CD1c-positive myeloid dendritic cell (primary cell): ENCODE data around the gene TMEM254.
"Not testable (repeated sequence)": the region's sequence is repeated elsewhere in the genome, so short reads cannot be mapped to it uniquely, and the experiment has no call there.

ENCODE experiments used
- DNase-seq: peaks from one replicate; pipeline ENCODE4 v3.0.0-alpha.2; 2016; ENCODE audit errors: extremely low spot score

The TMEM254 gene

GRCh38 chr10:80078448-80079311 lies at the start of gene TMEM254:
TSS of gene TMEM254 (plus strand) at chr10:80078665. CDS start at chr10:80078700, 35 bp downstream.
- DNase-seq: peak; percentile 95

GRCh38 chr10:80029205-80029604 lies 49.3 kb upstream of the TMEM254 start:
- peak; percentile 20 for DNase-seq

- not testable (repeated sequence) for DNase-seq
Measured at GRCh38 chr10:80029865-80030264, 48.6 kb upstream of the TMEM254 start.

- DNase-seq: no peak
Measured at GRCh38 chr10:80032503-80032902, 46.0 kb upstream of the TMEM254 start.

GRCh38 chr10:80034766-80035165 lies 43.7 kb upstream of the TMEM254 start:
- DNase-seq: not testable (repeated sequence)

- DNase-seq: not testable (repeated sequence)
Measured at GRCh38 chr10:80035430-80035829, 43.0 kb upstream of the TMEM254 start.

- not testable (repeated sequence) for DNase-seq
Measured at GRCh38 chr10:80036921-80037500, 41.5 kb upstream of the TMEM254 start.

- DNase-seq: not testable (repeated sequence)
Measured at GRCh38 chr10:80038226-80038625, 40.2 kb upstream of the TMEM254 start.

- no peak for DNase-seq
Measured at GRCh38 chr10:80041162-80041561, 37.3 kb upstream of the TMEM254 start.

GRCh38 chr10:80044935-80045334 lies 33.5 kb upstream of the TMEM254 start:
- not testable (repeated sequence) for DNase-seq

- peak; percentile 78 for DNase-seq
Measured at GRCh38 chr10:80046629-80047441, 31.6 kb upstream of the TMEM254 start.

- no peak for DNase-seq
Measured at GRCh38 chr10:80050752-80051151, 27.7 kb upstream of the TMEM254 start.

- no peak for DNase-seq
Measured at GRCh38 chr10:80051993-80052392, 26.5 kb upstream of the TMEM254 start.

GRCh38 chr10:80055760-80056159 lies 22.7 kb upstream of the TMEM254 start:
- DNase-seq: no peak

- DNase-seq: no peak
Measured at GRCh38 chr10:80057171-80057570, 21.3 kb upstream of the TMEM254 start.

- no peak for DNase-seq
Measured at GRCh38 chr10:80064120-80064886, 14.2 kb upstream of the TMEM254 start.

- no peak for DNase-seq
Measured at GRCh38 chr10:80066809-80067208, 11.7 kb upstream of the TMEM254 start.

- DNase-seq: not testable (repeated sequence)
Measured at GRCh38 chr10:80067821-80068220, 10.6 kb upstream of the TMEM254 start.

GRCh38 chr10:80068270-80068669 lies 10.2 kb upstream of the TMEM254 start:
- DNase-seq: no peak

GRCh38 chr10:80070057-80070456 lies 8.4 kb upstream of the TMEM254 start:
- DNase-seq: no peak

- no peak for DNase-seq
Measured at GRCh38 chr10:80072584-80072983, 5.9 kb upstream of the TMEM254 start.
